ENCODE data around the gene PIAS1. TPM values are rescaled to one million over a fixed set of nuclear protein-coding genes. Genes with fewer than 3 reads are reported as not detected.
A peak's percentile ranks its signal among the peaks of the same experiment; 100 is the strongest.

PIAS1 gene
- total RNA-seq (2011; cell fraction: chromatin; rRNA removed; ENCODE audit: low replicate concordance): 87.2 and 162 TPM in 2 replicates
- total RNA-seq (2011; cell fraction: nucleolus; rRNA removed): 37.2 and 53.8 TPM in 2 replicates
- 68.6 and 73.0 TPM in 2 replicates for total RNA-seq (2011; cell fraction: nucleoplasm; rRNA removed)
- 19.6 and 25.4 TPM in 2 replicates for total RNA-seq (2014; rRNA removed)
- total RNA-seq (2014; rRNA removed; fragmentation: Illumina TruSeq; extraction: Trizol): 28.5 and 37.5 TPM in 2 replicates
- total RNA-seq (2015; rRNA removed; fragmentation: Illumina TruSeq; extraction: Trizol): 30.4 and 31.0 TPM in 2 replicates
- total RNA-seq (2021): 25.4 and 25.7 TPM in 2 replicates
- 47.6 and 54.0 TPM in 2 replicates for polyA plus RNA-seq (2011; rRNA removed)
- polyA plus RNA-seq (2011; cell fraction: cytosol; rRNA removed): 49.6 and 51.8 TPM in 2 replicates
- polyA plus RNA-seq (2011; cell fraction: nucleus; rRNA removed): 46.2 and 52.5 TPM in 2 replicates
- 28.4 and 34.6 TPM in 2 replicates for polyA plus RNA-seq (2012)
- polyA plus RNA-seq (2014; fragmentation: Illumina TruSeq; extraction: Trizol): 49.3 and 59.1 TPM in 2 replicates
- 10 to 100 TPM; 19.4 to 41.4 TPM for polyA plus RNA-seq (2014; fragmentation: Nextera tagmentation; extraction: Ambion mirVana)
- 18.0 and 22.9 TPM in 2 replicates for polyA plus RNA-seq (2014; rRNA removed)
- polyA minus RNA-seq (2011; rRNA and poly(A)+ RNA removed): 87.9 and 90.2 TPM in 2 replicates
- 24.9 and 37.7 TPM in 2 replicates for polyA minus RNA-seq (2011; cell fraction: cytosol; rRNA and poly(A)+ RNA removed)
- 51.4 and 99.6 TPM in 2 replicates for polyA minus RNA-seq (2011; cell fraction: nucleus; rRNA and poly(A)+ RNA removed)
- Bru-seq, nascent RNA: percentile 86 among the genes with signal in this experiment
- percentile 90 among the genes with signal in this experiment for BruChase-seq, experiment 1, labeled RNA remaining after a 2-hour chase
- BruChase-seq, experiment 2, labeled RNA remaining after a 6-hour chase: percentile 89 among the genes with signal in this experiment
- long read RNA-seq, experiment 1, full-length matches to known transcripts: 39 of 79 reads
- long read RNA-seq, experiment 1, partial matches to known transcripts: 18 of 79 reads
- long read RNA-seq, experiment 1, other reads (novel, unspliced or antisense): 22 of 79 reads
- long read RNA-seq, experiment 2, full-length matches to known transcripts: 10 of 25 reads
- long read RNA-seq, experiment 2, partial matches to known transcripts: 6 of 25 reads
- long read RNA-seq, experiment 2, other reads (novel, unspliced or antisense): 9 of 25 reads
- long read RNA-seq, experiment 3, full-length matches to known transcripts: 17 of 19 reads
- long read RNA-seq, experiment 3, partial matches to known transcripts: 0 of 19 reads
- long read RNA-seq, experiment 3, other reads (novel, unspliced or antisense): 2 of 19 reads

DNA sequence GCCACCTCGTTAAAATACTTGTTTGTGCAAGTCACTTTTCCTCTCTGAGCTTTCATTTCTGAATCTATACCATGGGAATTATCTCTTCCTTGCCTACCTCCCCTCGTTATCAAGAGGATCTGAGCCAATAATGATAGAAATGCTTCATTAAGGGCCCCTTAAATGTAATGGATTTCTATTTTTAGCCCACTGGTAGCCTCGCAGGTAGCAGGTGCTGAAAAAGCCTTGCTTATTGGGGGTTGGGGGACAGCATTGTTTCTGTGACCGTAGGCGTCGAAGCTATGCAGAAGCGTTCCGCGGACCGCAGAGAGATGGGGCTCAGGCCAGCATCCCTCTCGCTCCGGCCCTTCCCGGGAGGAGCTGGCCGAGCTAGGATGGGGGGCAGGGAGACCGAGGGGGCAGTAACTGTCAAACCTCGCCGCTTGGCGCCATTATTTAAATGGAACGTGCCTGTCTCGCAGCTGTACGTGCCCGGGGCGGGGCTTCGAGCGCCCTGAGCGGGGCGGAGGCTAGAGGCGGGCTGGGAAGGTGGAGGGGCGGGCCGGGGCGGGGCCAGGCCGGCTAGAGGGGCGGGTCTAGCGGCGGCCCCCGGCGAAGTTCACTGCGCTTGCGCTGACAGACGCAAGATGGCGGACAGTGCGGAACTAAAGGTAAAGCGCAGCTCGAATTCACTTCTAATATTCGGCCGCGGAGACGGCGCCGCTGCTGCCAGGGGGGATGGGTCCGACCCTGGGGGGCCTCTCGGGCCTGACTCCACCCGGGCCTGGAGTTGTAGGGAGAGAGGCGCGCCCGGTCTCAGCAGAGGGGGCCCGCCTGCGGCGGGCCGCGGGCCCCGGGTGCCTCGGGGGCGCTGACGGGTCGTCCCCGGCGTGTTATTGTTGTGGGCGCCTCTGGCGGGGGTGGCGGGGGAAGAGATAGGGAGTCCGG is at the start of gene PIAS1:
Gene PIAS1 (plus strand): TSS at position 615 of the 927 bp plus-strand sequence. CDS start 12 bp downstream, at position 627.
- Histone ChIP-seq H3K36me3 (ENCODE audit: control insufficient read depth, insufficient read depth, low read length) (no peaks in the 10 kb centered on the region), H3K9me3 (replicated peaks; ENCODE audit: control insufficient read depth, insufficient read depth, low read depth, low read length) (no peaks in the 10 kb centered on the region), H4K20me1 (replicated peaks; ENCODE audit: control insufficient read depth, insufficient read depth, low read length) (peaks cover 4% of the 10 kb centered on the region; the same call in 1 of the 2 replicates), H3K4me1 (replicated peaks in 1 of 2; ENCODE audit: control insufficient read depth in 2 of 2, insufficient read depth in 2 of 2, low read length in 2 of 2) (peaks cover 6 to 24% of the 10 kb centered on the region in 2 experiments; a peak in 3 of 5 replicates), H2AFZ (ENCODE audit: low read depth, low read length) (peak within 1 kb of the TSS; percentile 96), H3K27me3 (ENCODE audit: control insufficient read depth in 2 of 2, insufficient read depth in 2 of 2, low read length in 2 of 2) (no peaks in the 10 kb centered on the region), H3K79me2 (ENCODE audit: control insufficient read depth, insufficient read depth, low read length) (peaks cover 49% of the 10 kb centered on the region), H3K4me2 (ENCODE audit: insufficient read depth, low read length) (peak within 1 kb of the TSS; percentile 93), H3K9ac (ENCODE audit: insufficient read depth in 1 of 2, low read depth in 2 of 2, low read length in 2 of 2) (peak within 1 kb of the TSS; percentile 76 to 94), H3K4me3 (peak within 1 kb of the TSS; percentile 97), H3K27ac (ENCODE audit: extremely low read depth, low read depth, low read length) (peak within 1 kb of the TSS; percentile 87), H3K9me1 (ENCODE audit: control insufficient read depth, insufficient read depth, low read length) (no peaks in the 10 kb centered on the region)
- DNase-seq (ENCODE audit: extremely low read depth in 1 of 4, low spot score in 3 of 4) (peak; percentile 96 to 98 (median 98)), ATAC-seq (peak; percentile 92), FAIRE-seq (peak; percentile 85)
- ChIA-PET CTCF (ENCODE audit: low intra/inter-chr PET ratio) (interaction anchor here (0.6 kb wide), 1 partner anchor 193 kb away, joined by 3 read pairs; no protein-coding TSS in a partner anchor), POLR2A (interaction anchor here (0.6 to 2.5 kb wide), 14 partner anchors 8 to 213 kb away, joined by 3 to 18 read pairs (median 3); no protein-coding TSS in a partner anchor)
- intact Hi-C loops (cut with micrococcal nuclease): loop anchor here (5.0 to 10.0 kb wide), 2 partner anchors 101 to 172 kb away; no protein-coding TSS in a partner anchor
- BruUV-seq (replicated peaks): no TSS peak
- in situ Hi-C loops (cut with MboI): no loop called here
- WGBS (ENCODE audit: insufficient coverage, low coverage, missing lambda C conversion rate): under 1% methylated on average over 46 of the region's 72 CpGs
- TF ChIP-seq BMI1 (IDR thresholded peaks at IDR 0.05; ENCODE audit: low read length) (no peak), TCF7L2 (IDR thresholded peaks at IDR 0.05; ENCODE audit: low read depth, low read length) (no peak), ZNF124 (CRISPR knock-in tag; IDR thresholded peaks at IDR 0.05) (no peak), CBX2 (IDR thresholded peaks at IDR 0.05; ENCODE audit: insufficient read depth, low read length, poor library complexity, severe bottlenecking) (no peak), ZNF134 (CRISPR knock-in tag; conservative IDR thresholded peaks at IDR 0.05) (no peak), WHSC1 (IDR thresholded peaks at IDR 0.05; ENCODE audit: low read length) (no peak), POLR2AphosphoS5 (IDR thresholded peaks at IDR 0.05; ENCODE audit: control insufficient read depth, insufficient read depth, low read depth, low read length) (peak; percentile 84)
- TF ChIP-seq, protein P1, sequence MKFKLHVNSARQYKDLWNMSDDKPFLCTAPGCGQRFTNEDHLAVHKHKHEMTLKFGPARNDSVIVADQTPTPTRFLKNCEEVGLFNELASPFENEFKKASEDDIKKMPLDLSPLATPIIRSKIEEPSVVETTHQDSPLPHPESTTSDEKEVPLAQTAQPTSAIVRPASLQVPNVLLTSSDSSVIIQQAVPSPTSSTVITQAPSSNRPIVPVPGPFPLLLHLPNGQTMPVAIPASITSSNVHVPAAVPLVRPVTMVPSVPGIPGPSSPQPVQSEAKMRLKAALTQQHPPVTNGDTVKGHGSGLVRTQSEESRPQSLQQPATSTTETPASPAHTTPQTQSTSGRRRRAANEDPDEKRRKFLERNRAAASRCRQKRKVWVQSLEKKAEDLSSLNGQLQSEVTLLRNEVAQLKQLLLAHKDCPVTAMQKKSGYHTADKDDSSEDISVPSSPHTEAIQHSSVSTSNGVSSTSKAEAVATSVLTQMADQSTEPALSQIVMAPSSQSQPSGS (CRISPR knock-in tag; IDR thresholded peaks at IDR 0.05): no peak
- TF ChIP-seq, protein P2, sequence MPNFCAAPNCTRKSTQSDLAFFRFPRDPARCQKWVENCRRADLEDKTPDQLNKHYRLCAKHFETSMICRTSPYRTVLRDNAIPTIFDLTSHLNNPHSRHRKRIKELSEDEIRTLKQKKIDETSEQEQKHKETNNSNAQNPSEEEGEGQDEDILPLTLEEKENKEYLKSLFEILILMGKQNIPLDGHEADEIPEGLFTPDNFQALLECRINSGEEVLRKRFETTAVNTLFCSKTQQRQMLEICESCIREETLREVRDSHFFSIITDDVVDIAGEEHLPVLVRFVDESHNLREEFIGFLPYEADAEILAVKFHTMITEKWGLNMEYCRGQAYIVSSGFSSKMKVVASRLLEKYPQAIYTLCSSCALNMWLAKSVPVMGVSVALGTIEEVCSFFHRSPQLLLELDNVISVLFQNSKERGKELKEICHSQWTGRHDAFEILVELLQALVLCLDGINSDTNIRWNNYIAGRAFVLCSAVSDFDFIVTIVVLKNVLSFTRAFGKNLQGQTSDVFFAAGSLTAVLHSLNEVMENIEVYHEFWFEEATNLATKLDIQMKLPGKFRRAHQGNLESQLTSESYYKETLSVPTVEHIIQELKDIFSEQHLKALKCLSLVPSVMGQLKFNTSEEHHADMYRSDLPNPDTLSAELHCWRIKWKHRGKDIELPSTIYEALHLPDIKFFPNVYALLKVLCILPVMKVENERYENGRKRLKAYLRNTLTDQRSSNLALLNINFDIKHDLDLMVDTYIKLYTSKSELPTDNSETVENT (CRISPR knock-in tag; IDR thresholded peaks at IDR 0.05): 0 out of 2 replicates have a peak, but pooled peaks have one; percentile 14

Data from K562 (cell line).